ENCODE measurements around the gene ARL6IP1.
"Not testable (repeated sequence)": the region's sequence is repeated elsewhere in the genome, so short reads cannot be mapped to it uniquely, and the experiment has no call there.

The ARL6IP1 gene

GRCh38 chr16:18757960-18758660 lies 43.2 kb downstream of the ARL6IP1 start:
- not testable (repeated sequence) for DNase-seq

- DNase-seq: not testable (repeated sequence)
Observed at GRCh38 chr16:18756639-18757038, 44.7 kb downstream of the ARL6IP1 start.

- not testable (repeated sequence) for DNase-seq
Observed at GRCh38 chr16:18742870-18743269, 58.5 kb downstream of the ARL6IP1 start.
